Measurements from ENCODE around the gene MSANTD3. TPM values are rescaled to one million over a fixed set of nuclear protein-coding genes. Genes with fewer than 3 reads are reported as not detected.

The MSANTD3 gene
- total and polyA plus RNA-seq, 9 of the 15 experiments (the other 6 are each of a cell fraction or from before 2014, with no cell fraction given): 9.4 to 28.7 (median 22.3) TPM

DNA sequence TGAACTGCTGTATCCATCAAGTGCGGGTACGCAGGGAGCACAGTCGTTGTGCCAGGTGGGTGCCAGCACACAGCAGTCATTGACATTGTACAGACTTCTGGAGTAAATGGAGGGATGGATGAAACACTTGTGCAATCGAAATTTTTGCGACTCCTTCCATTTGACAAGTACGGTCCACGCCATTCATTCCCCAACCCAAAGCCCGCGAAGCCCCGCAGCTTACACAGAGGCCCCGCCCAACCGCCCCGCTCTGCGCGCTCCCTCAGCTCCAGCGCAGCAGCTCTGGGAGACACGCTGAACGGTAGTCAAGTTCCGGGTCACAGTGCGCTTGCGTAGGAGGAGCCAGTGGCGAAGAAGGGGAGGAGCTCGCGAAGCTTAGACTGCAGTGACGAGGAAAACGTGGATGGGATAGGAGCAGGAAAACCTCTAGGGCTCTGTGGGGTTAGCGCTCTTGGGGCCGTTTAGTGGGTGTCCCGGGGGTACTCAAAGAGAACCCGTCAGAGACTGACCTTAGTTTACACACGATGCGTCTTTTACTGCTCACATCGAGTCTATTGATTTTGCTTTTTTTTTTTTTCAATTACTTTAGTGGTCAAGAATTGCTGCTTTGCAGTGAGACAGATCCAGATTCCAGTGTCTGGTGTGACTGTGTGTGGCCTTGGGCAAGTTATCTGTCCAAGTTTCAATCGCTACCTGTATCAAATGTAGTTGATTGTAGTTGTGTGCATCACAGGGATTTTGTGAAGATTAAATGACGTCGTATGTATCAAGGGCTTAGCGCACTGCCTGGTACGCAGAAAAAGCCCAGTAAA is 15.3 kb upstream of the MSANTD3 start:
- H3K27ac ChIP-seq (ENCODE audit: extremely low read depth, low read depth, low read length): no peak overlapping the region
- ATAC-seq: no peak

More for the DNA sequence above, 15.3 kb upstream of the MSANTD3 start:
- intact Hi-C loops (cut with micrococcal nuclease) (no loop called here), in situ Hi-C loops (cut with MboI) (no loop called here)
- Histone ChIP-seq H3K36me3 (ENCODE audit: control insufficient read depth, insufficient read depth, low read length) (no peaks in the 10 kb centered on the region), H3K9me1 (ENCODE audit: control insufficient read depth, insufficient read depth, low read length) (no peaks in the 10 kb centered on the region), H3K4me3 (no peak overlapping the region), H3K4me1 (replicated peaks in 1 of 2; ENCODE audit: control insufficient read depth in 2 of 2, insufficient read depth in 2 of 2, low read length in 2 of 2) (peaks cover 9 to 13% of the 10 kb centered on the region in 2 experiments; a peak in 4 of 5 replicates), H2AFZ (ENCODE audit: low read depth, low read length) (no peak overlapping the region), H3K27me3 (ENCODE audit: control insufficient read depth in 2 of 2, insufficient read depth in 2 of 2, low read length in 2 of 2) (no peaks in the 10 kb centered on the region), H3K9ac (ENCODE audit: insufficient read depth in 1 of 2, low read depth in 2 of 2, low read length in 2 of 2) (no peak overlapping the region), H3K9me3 (replicated peaks; ENCODE audit: control insufficient read depth, insufficient read depth, low read depth, low read length) (peaks cover 7% of the 10 kb centered on the region), H3K4me2 (ENCODE audit: insufficient read depth, low read length) (no peak overlapping the region), H3K79me2 (ENCODE audit: control insufficient read depth, insufficient read depth, low read length) (no peaks in the 10 kb centered on the region), H4K20me1 (replicated peaks; ENCODE audit: control insufficient read depth, insufficient read depth, low read length) (no peaks in the 10 kb centered on the region)
- WGBS (ENCODE audit: insufficient coverage, low coverage, missing lambda C conversion rate): 88% methylated on average over 38 of the region's 38 CpGs
- ChIA-PET CTCF (ENCODE audit: low intra/inter-chr PET ratio) (no interaction called here), POLR2A (no interaction called here)
- no peak for TF ChIP-seq ZNF695 (CRISPR knock-in tag; IDR thresholded peaks at IDR 0.05)
- TF ChIP-seq, protein P1, sequence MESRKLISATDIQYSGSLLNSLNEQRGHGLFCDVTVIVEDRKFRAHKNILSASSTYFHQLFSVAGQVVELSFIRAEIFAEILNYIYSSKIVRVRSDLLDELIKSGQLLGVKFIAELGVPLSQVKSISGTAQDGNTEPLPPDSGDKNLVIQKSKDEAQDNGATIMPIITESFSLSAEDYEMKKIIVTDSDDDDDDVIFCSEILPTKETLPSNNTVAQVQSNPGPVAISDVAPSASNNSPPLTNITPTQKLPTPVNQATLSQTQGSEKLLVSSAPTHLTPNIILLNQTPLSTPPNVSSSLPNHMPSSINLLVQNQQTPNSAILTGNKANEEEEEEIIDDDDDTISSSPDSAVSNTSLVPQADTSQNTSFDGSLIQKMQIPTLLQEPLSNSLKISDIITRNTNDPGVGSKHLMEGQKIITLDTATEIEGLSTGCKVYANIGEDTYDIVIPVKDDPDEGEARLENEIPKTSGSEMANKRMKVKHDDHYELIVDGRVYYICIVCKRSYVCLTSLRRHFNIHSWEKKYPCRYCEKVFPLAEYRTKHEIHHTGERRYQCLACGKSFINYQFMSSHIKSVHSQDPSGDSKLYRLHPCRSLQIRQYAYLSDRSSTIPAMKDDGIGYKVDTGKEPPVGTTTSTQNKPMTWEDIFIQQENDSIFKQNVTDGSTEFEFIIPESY (CRISPR knock-in tag; IDR thresholded peaks at IDR 0.05): peak; percentile 77
- BruUV-seq (replicated peaks): no TSS peak
- FAIRE-seq (no peak), DNase-seq (ENCODE audit: extremely low read depth in 1 of 4, low spot score in 3 of 4) (no peak)

Measured in K562 (cell line).